Measurements from ENCODE around the gene TAPBP. TPM values are rescaled to one million over a fixed set of nuclear protein-coding genes. Genes with fewer than 3 reads are reported as not detected.
"Not testable (repeated sequence)": the region's sequence is repeated elsewhere in the genome, so short reads cannot be mapped to it uniquely, and the experiment has no call there.

The TAPBP gene
- total RNA-seq, 2 donors from 2014 or later = 88.0 to 107 TPM

GRCh38 chr6:33347816-33348215 is 33.9 kb upstream of the TAPBP start:
- peaks cover 3 to 12% of the 10 kb centered on the region in 2 donors for H3K4me1 ChIP-seq (ENCODE audit: control insufficient read depth in 1 of 2, low read depth in 2 of 2)
- ATAC-seq (ENCODE audit: insufficient number of reproducible peaks, low FRiP score, low read depth) (no peak), DNase-seq (ENCODE audit: low spot score) (no peak)
- H3K27me3 ChIP-seq (replicated peaks; ENCODE audit: insufficient read depth) = no peaks in the 10 kb centered on the region
- no peaks in the 10 kb centered on the region for H3K9me3 ChIP-seq
- no peak overlapping the region for H3K4me3 ChIP-seq
- no peak overlapping the region for H3K27ac ChIP-seq
- TF ChIP-seq CTCF (IDR thresholded peaks at IDR 0.05) = no peak
- no peaks in the 10 kb centered on the region for H3K36me3 ChIP-seq

DNA sequence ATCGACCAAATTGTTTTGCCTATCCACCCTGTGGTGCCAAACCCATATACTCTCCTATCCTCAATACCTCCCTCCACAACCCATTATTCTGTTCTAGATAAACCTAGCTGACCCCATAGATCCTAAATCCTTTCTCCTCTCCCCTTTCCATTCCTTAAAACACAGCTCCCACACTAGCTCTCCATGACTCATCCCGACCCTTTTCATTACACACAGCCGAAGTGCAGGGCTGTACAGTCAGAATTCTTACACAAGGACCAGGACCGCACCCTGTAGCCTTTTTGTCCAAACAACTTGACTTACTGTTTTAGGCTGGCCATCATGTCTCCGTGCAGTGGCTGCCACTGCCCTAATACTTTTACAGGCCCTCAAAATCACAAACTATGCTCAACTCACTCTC is 33.1 kb upstream of the TAPBP start:
- not testable (repeated sequence) for DNase-seq (ENCODE audit: low spot score); H3K4me3 ChIP-seq; H3K27me3 ChIP-seq (replicated peaks; ENCODE audit: insufficient read depth); H3K36me3 ChIP-seq; H3K27ac ChIP-seq; H3K9me3 ChIP-seq; ATAC-seq (ENCODE audit: insufficient number of reproducible peaks, low FRiP score, low read depth)
- H3K4me1 ChIP-seq (ENCODE audit: control insufficient read depth in 1 of 2, low read depth in 2 of 2) = peaks cover 3 to 12% of the 10 kb centered on the region in 2 donors

- Histone ChIP-seq H3K36me3 (no peaks in the 10 kb centered on the region), H3K4me1 (ENCODE audit: control insufficient read depth in 1 of 2, low read depth in 2 of 2) (peaks cover 3 to 12% of the 10 kb centered on the region in 2 donors), H3K27me3 (replicated peaks; ENCODE audit: insufficient read depth) (no peaks in the 10 kb centered on the region), H3K9me3 (no peaks in the 10 kb centered on the region), H3K4me3 (peak overlapping the region; percentile 61), H3K27ac (no peak overlapping the region)
- TF ChIP-seq CTCF (IDR thresholded peaks at IDR 0.05) = peak; percentile 64
- ATAC-seq (ENCODE audit: insufficient number of reproducible peaks, low FRiP score, low read depth) = no peak
- peak; percentile 26 for DNase-seq (ENCODE audit: low spot score)
Measured at GRCh38 chr6:33344701-33345697, 31.1 kb upstream of the TAPBP start.

DNA sequence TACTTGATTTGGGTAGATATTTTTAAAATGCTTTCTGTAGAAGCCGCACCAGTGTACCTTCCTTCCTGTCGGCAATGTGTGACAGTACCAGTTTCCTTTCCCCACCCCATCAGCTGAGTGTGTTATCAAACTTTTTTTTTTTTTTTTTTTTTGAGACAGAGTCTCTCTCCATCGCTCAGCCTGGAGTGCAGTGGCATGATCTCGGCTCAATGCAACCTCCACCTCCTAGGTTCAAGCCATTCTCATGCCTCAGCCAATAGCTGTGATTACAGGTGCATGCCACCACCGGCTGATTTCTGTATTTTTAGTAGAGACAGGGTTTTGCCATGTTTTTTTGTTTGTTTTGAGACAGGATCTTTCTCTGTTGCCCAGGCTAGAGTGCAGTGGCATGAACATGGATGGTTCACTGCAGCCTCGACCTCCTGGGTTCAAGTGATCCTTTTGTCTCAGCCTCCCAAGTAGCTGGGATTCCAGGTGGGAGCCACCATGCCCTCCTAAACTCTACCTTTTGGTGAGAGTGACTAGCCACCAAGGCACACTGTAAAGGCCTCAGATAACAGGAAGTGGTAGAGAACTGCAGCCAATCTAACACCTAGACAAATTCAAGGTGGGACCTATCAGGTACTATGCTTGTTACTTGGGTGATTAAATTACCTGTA is 30.2 kb upstream of the TAPBP start:
- ATAC-seq (ENCODE audit: insufficient number of reproducible peaks, low FRiP score, low read depth) (no peak), DNase-seq (ENCODE audit: low spot score) (no peak)
- H3K4me1 ChIP-seq (ENCODE audit: control insufficient read depth in 1 of 2, low read depth in 2 of 2) = peaks cover 3 to 12% of the 10 kb centered on the region in 2 donors
- H3K9me3 ChIP-seq = no peaks in the 10 kb centered on the region
- no peak overlapping the region for H3K4me3 ChIP-seq
- H3K36me3 ChIP-seq = no peaks in the 10 kb centered on the region
- no peak overlapping the region for H3K27ac ChIP-seq
- H3K27me3 ChIP-seq (replicated peaks; ENCODE audit: insufficient read depth) = no peaks in the 10 kb centered on the region
- TF ChIP-seq CTCF (IDR thresholded peaks at IDR 0.05) = no peak

DNA sequence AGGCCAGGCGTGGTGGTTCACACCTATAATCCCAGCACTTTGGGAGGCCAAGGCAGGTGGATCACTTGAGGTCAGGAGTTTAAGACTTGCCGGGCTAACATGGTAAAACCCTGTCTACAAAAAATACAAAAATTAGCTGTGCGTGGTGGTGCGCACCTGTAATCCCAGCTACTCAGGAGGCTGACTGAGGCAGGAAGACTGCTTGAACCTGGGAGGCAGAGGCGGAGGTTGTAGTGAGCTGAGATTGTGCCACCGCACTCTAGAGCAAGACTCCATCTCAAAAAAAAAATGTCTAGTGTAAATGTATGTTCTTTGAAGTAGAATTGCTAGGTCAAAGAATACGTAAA is 29.7 kb upstream of the TAPBP start:
- not testable (repeated sequence) for H3K36me3 ChIP-seq; ATAC-seq (ENCODE audit: insufficient number of reproducible peaks, low FRiP score, low read depth); DNase-seq (ENCODE audit: low spot score); H3K27ac ChIP-seq; H3K27me3 ChIP-seq (replicated peaks; ENCODE audit: insufficient read depth); H3K4me3 ChIP-seq; H3K9me3 ChIP-seq
- H3K4me1 ChIP-seq (ENCODE audit: control insufficient read depth in 1 of 2, low read depth in 2 of 2) = peaks cover 3 to 12% of the 10 kb centered on the region in 2 donors

GRCh38 chr6:33339193-33339592 is 25.3 kb upstream of the TAPBP start:
- Histone ChIP-seq H3K4me1 (ENCODE audit: control insufficient read depth in 1 of 2, low read depth in 2 of 2) (no peaks in the 10 kb centered on the region), H3K27me3 (replicated peaks; ENCODE audit: insufficient read depth) (no peaks in the 10 kb centered on the region), H3K36me3 (no peaks in the 10 kb centered on the region), H3K9me3 (no peaks in the 10 kb centered on the region), H3K4me3 (no peak overlapping the region), H3K27ac (no peak overlapping the region)
- TF ChIP-seq CTCF (IDR thresholded peaks at IDR 0.05) = no peak
- no peak for DNase-seq (ENCODE audit: low spot score)
- ATAC-seq (ENCODE audit: insufficient number of reproducible peaks, low FRiP score, low read depth) = no peak
